SIG-M5 treated with dmso at 0.1 percent for 504 hours (cell line): ENCODE data around the gene PHTF2.
"Not testable (repeated sequence)": the region's sequence is repeated elsewhere in the genome, so short reads cannot be mapped to it uniquely, and the experiment has no call there.

Source experiments
- DNase-seq: peaks from one replicate; lab custom pipeline; 2025; ENCODE audit not compliant: unreplicated experiment; lab: John Stamatoyannopoulos, UW

PHTF2 gene

DNA sequence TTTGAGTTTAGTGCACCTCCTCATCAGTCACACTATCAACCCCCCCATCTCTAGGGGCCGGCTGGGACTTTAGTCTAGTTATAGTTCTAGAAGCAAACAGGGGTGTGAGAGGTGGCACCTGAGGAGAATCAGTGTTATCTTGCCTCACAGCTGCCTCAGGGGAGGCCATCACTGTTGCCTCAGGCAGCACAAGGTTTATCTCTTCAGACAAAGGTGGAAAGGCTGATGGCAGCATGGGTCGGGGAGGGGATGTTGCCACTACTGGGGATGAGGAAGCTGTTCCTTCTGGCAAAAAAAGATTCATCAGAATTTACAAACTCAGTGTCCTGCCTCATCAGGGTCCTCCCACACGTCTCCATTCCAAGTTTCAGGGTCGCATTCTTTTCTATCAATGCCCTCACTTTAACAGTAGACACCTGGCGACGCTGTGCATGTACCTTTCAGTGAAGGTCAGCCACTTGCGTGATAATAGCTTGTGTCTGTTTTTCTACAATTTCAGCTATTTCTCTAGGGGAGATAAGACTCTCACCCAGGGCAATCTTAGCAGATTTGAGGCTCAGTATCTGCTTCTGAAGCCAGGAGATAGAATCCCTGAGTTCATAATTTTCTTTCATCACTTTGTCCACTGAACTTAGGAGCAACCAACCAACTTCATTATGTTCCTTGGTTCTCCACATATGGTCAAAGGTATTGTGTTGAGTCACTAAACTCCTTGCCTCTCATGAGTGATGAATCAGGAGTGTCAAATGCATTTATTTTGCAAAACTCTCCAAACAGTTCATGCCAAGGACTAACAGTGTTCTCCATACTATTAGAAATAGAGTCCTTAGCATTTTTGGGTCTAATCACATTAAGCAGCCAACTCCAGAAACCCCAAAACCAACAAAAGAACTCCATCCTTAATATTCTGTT is 75.1 kb downstream of the PHTF2 start:
- DNase-seq = not testable (repeated sequence)

DNA sequence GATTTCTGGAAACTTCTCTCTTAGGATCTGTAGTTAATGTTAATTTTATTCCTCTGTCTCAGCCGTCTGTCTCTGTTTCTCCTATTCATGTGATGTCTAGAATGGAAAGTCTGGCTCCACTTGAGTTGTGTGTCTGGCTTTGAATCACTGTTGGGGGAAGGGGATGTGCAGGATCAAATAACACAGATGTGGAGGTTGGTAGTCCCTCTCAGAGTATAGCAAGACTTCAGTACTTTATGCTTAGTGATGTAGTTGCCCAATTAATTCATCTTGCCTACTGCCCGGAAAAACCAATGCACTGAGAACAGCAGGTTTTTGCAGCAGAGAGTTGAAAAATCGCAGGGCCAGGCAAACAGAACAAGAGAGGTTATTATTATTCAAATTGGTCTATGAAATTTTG is 79.2 kb downstream of the PHTF2 start:
- DNase-seq = no peak

- DNase-seq = no peak
Measured at GRCh38 chr7:77878500-77878899, 79.9 kb downstream of the PHTF2 start.

DNA sequence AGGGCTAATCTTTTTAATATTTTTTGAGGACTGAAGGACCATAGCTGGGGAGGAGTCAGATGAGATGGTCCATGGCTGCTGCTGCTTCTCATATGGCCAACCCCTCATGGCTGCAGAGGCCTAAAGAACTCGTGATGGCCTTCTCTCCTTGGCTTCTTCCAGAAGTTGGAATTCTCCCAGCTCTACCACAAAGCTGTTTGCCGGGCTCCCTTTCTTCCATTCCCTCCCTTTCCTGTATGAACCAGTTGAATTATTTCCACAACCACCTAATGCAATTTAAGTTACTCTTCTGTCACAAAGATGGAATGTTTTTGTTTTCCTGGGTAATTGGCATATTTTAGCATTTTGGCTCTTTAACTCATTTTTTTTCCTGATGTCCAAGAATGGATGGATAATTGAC is 80.7 kb downstream of the PHTF2 start:
- no peak for DNase-seq

- no peak for DNase-seq
Measured at GRCh38 chr7:77881871-77882270, 83.3 kb downstream of the PHTF2 start.

DNA sequence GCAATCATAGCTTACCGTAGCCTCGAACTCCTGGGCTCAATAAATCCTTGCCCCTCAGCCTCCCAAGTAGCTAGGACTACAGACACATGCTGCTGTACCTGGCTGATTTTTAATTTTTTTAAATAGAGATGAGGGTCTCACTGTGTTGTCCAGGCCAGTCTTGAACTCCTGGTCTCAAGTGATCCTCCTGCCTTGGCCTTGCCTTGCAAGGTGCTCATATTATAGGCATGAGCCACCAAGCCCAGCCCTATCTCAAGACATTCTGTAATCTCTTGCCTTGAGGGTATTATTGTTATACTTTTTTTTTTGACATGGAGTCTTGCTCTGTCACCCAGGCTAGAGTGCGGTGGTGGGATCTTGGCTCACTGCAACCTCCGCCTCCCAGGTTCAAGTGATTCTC is 86.6 kb downstream of the PHTF2 start:
- DNase-seq = no peak

GRCh38 chr7:77887567-77887966 is 89.0 kb downstream of the PHTF2 start:
- no peak for DNase-seq

GRCh38 chr7:77888998-77889397 is 90.4 kb downstream of the PHTF2 start:
- no peak for DNase-seq

- DNase-seq = no peak
Measured at GRCh38 chr7:77893813-77894212, 95.2 kb downstream of the PHTF2 start.

DNA sequence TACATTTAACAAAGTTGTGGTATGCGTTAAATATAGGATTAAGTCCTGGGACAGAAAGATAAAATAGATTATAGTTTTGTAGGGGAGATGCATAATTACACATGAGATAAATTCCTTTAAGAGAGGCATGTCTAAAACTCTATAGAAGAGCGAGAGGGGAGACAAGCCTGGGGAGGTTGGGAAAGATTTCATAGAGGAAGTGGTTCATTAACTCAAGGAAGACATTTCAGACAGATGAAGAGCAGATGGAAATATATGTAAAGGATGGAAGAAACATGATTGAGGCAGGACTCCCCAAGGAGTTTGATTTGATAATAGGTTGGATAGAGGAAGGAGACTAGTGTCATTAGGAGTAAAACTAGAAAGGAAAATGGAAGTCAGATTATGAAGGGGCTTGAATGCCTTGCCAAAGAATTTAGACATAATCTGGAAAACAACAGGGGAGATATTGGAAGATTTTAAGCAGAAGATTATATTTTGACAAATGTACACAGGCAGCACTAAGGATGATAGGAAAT is 96.1 kb downstream of the PHTF2 start:
- peak; percentile 20 for DNase-seq

DNA sequence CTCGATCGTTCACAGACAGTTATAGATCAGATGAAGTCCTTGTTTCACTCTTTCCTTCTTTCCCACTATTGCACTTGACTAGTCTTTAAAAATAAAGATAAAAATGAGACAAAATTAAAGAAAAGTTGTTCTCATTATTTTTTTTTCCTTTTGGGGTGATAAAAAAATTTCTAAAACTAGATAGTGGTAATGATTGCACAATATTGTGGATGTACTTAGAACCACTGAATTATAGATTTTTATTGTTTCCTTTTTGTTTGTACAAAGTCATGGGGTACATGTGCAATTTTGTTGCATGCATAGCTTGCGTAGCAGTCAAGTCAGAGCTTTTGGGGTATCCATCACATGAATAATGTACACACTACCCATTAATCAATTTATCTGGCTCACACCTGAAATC is 97.3 kb downstream of the PHTF2 start:
- DNase-seq = no peak

GRCh38 chr7:77897004-77897547 is 98.5 kb downstream of the PHTF2 start:
- no peak for DNase-seq

DNA sequence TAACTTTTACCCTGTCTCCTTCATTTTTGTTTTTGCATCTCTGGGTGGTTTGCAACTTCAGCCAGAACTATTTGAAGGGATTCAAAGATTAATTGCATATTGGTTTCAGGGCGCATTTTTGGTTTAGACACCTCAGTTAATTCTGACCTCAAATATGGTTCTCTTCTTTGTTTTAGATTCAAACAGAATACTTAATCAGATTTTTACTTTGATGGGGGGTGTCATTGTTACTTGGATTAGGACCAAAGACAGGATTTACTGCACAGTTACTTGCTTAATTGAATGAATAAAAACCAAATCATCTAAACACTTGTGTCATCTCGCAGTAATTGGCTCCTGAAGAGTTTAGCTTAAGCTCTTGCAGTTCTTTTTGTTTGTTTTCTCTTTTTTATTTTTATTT is 100.9 kb downstream of the PHTF2 start:
- DNase-seq = no peak

DNA sequence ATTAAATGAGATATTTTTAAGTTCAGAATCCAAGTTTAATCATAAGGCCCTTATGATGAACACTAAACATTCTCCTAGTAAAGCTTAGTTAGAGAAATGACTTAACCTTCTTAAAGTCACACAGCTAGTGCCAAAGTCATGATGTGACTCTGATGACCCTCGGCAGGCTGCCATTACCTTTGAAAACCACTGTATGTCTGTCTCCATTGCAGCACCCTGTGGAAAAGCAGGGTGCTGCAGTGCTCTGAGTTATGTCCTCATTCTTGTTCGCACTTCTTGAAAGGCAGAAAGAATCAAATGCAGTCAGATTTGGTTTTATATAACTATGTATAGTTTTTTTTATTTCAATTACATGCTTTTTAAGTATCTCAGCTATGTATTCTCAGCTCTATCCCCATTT is 105.0 kb downstream of the PHTF2 start:
- peak; percentile 33 for DNase-seq

- no peak for DNase-seq
Measured at GRCh38 chr7:77904252-77904651, 105.7 kb downstream of the PHTF2 start.

DNA sequence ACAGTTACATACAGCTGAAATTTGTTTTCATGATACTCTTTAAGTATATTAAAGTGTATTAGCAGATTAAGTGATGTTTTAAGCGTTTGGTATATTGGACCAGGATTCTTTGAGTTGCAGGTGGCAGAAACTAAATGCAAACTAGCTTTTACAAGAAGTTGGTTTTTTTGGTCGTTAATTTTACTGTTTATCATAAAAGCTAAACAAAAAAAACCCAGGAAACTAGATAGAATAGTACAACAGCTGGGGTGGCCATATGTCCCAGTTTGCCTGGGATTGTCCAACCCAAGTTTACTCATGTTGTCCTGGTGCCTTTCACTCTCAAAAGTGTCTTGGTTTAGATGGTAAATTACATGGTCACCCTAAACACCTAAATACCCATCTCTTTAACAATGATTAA is 108.7 kb downstream of the PHTF2 start:
- no peak for DNase-seq

- DNase-seq = no peak
Measured at GRCh38 chr7:77908664-77909063, 110.1 kb downstream of the PHTF2 start.

- DNase-seq = peak; percentile 1
Measured at GRCh38 chr7:77910124-77910523, 111.6 kb downstream of the PHTF2 start.

- no peak for DNase-seq
Measured at GRCh38 chr7:77912293-77912692, 113.7 kb downstream of the PHTF2 start.

GRCh38 chr7:77913977-77914607 is 115.5 kb downstream of the PHTF2 start:
- no peak for DNase-seq

DNA sequence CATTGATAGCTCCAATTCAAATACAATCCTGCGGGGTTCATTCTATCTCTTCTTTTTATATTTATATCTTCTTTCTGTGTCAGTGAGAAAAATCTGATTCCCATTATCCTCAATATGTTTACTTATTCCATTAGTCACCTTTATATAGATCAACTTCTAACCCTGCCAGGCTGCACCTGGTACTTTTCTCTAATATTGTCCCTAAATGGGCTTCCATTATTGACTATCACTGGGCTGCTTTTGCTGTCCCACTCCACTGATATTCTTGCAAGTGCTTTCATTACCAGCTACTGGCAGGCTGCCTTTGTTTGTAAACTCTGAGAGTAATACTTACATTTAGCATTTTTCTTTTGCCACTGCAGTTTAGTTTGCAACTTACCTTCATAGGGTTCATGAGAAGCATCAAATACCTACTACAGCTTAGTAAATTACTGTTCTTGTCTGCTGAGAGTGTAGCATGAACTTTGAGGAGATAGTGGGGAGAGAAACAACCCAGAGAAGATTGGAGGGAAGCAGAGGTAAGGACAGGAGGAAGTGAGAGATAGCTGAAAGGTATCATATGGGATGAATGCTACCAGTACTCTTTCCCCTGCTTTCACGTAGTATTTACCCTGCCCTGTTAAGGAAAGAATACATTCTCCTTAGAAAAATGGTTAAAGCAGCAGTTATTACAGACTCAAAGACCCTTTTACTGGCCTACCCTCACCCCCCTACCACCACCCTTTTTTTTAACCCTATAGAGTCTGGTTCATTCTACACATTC is 119.1 kb downstream of the PHTF2 start:
- no peak for DNase-seq
